Adipocyte (in vitro differentiated cells): Measurements from ENCODE around the gene ERBIN.
"Not testable (repeated sequence)": the region's sequence is repeated elsewhere in the genome, so short reads cannot be mapped to it uniquely, and the experiment has no call there.

ENCODE experiments used
- DNase-seq: peaks from one replicate; pipeline ENCODE4 v3.0.0-alpha.2; 2015; ENCODE audit warnings: low read depth
- H3K27me3 ChIP-seq: replicated peaks from 2 replicates; pipeline ENCODE4 v1.7.0; 2013; ENCODE audit warnings: mild to moderate bottlenecking, low read length, moderate library complexity; ENCODE audit not compliant: control insufficient read depth, insufficient read depth
- H3K36me3 ChIP-seq: 2 replicates; pipeline ENCODE4 v1.7.0; 2013; ENCODE audit warnings: low read length, mild to moderate bottlenecking, moderate library complexity; ENCODE audit not compliant: control insufficient read depth, insufficient read depth, severe bottlenecking
- H3K4me1 ChIP-seq: 2 replicates; pipeline ENCODE4 v1.7.0; 2013; ENCODE audit warnings: mild to moderate bottlenecking, low read length, moderate library complexity; ENCODE audit not compliant: control insufficient read depth, insufficient read depth
- H3K4me3 ChIP-seq: 2 replicates; pipeline ENCODE4 v1.7.0; 2013; ENCODE audit warnings: mild to moderate bottlenecking, low read length, moderate library complexity
- H3K9ac ChIP-seq: 2 replicates; pipeline ENCODE4 v1.7.0; 2013; ENCODE audit warnings: mild to moderate bottlenecking, low read length, moderate library complexity
- H3K9me3 ChIP-seq: 2 replicates; pipeline ENCODE4 v1.7.0; 2013; ENCODE audit warnings: mild to moderate bottlenecking, low read length, moderate library complexity; ENCODE audit not compliant: control insufficient read depth

The ERBIN gene

GRCh38 chr5:65900746-65901145 lies 25.6 kb upstream of the ERBIN start:
- Histone ChIP-seq H3K9me3 (no peaks in the 10 kb centered on the region), H3K4me3 (no peak overlapping the region), H3K27me3 (peaks cover 4% of the 10 kb centered on the region), H3K9ac (no peak overlapping the region), H3K36me3 (no peaks in the 10 kb centered on the region), H3K4me1 (no peaks in the 10 kb centered on the region)
- no peak for DNase-seq

GRCh38 chr5:65902104-65902503 lies 24.3 kb upstream of the ERBIN start:
- H3K9me3 ChIP-seq = no peaks in the 10 kb centered on the region
- H3K36me3 ChIP-seq = no peaks in the 10 kb centered on the region
- no peak for DNase-seq
- no peak overlapping the region for H3K4me3 ChIP-seq
- H3K9ac ChIP-seq = no peak overlapping the region
- no peaks in the 10 kb centered on the region for H3K27me3 ChIP-seq
- H3K4me1 ChIP-seq = peaks cover 4% of the 10 kb centered on the region

- peaks cover 6% of the 10 kb centered on the region for H3K4me1 ChIP-seq
- DNase-seq = no peak
- no peak overlapping the region for H3K9ac ChIP-seq
- H3K9me3 ChIP-seq = no peaks in the 10 kb centered on the region
- no peaks in the 10 kb centered on the region for H3K36me3 ChIP-seq
- no peaks in the 10 kb centered on the region for H3K27me3 ChIP-seq
- no peak overlapping the region for H3K4me3 ChIP-seq
These were observed 22.8 kb upstream of the ERBIN start for GRCh38 chr5:65903581-65903980.

GRCh38 chr5:65906256-65906655 lies 20.1 kb upstream of the ERBIN start:
- Histone ChIP-seq H3K36me3 (no peaks in the 10 kb centered on the region), H3K9me3 (no peaks in the 10 kb centered on the region), H3K9ac (no peak overlapping the region), H3K27me3 (no peaks in the 10 kb centered on the region), H3K4me3 (no peak overlapping the region), H3K4me1 (peaks cover 6% of the 10 kb centered on the region)
- no peak for DNase-seq

GRCh38 chr5:65907135-65907534 lies 19.2 kb upstream of the ERBIN start:
- peaks cover 6% of the 10 kb centered on the region for H3K4me1 ChIP-seq
- H3K9ac ChIP-seq = no peak overlapping the region
- H3K36me3 ChIP-seq = no peaks in the 10 kb centered on the region
- no peak overlapping the region for H3K4me3 ChIP-seq
- no peaks in the 10 kb centered on the region for H3K27me3 ChIP-seq
- peak; percentile 75 for DNase-seq
- H3K9me3 ChIP-seq = no peaks in the 10 kb centered on the region

- no peak for DNase-seq
- Histone ChIP-seq H3K4me3 (no peak overlapping the region), H3K4me1 (peaks cover 12% of the 10 kb centered on the region), H3K36me3 (no peaks in the 10 kb centered on the region), H3K9me3 (no peaks in the 10 kb centered on the region), H3K27me3 (no peaks in the 10 kb centered on the region), H3K9ac (no peak overlapping the region)
These were observed 15.7 kb upstream of the ERBIN start for GRCh38 chr5:65910711-65911110.

GRCh38 chr5:65912311-65912710 lies 14.1 kb upstream of the ERBIN start:
- no peak for DNase-seq
- H3K4me3 ChIP-seq = no peak overlapping the region
- H3K4me1 ChIP-seq = peaks cover 6% of the 10 kb centered on the region
- no peaks in the 10 kb centered on the region for H3K27me3 ChIP-seq
- H3K9ac ChIP-seq = no peak overlapping the region
- H3K36me3 ChIP-seq = no peaks in the 10 kb centered on the region
- H3K9me3 ChIP-seq = no peaks in the 10 kb centered on the region

DNA sequence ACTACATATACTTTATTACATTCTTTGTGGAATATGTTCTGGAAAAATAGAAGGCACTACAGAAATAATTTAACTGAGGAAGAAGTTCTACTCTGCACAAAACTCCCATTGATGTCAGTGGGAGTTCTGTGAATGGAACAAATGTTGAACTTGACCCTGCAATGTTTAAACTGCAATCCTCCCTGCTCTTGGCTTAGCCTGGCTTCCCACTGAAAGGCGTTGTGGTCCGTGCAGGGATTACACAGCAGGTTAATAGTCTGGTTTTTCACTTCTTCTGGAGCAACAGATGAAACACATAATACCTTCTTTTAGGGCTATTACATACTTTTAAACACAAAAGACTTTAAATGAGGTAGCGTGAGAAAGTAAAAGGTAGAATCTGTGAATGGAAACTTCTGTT lies 12.9 kb upstream of the ERBIN start:
- no peak overlapping the region for H3K4me3 ChIP-seq
- peak; percentile 56 for DNase-seq
- peaks cover 6% of the 10 kb centered on the region for H3K4me1 ChIP-seq
- H3K27me3 ChIP-seq = no peaks in the 10 kb centered on the region
- H3K9me3 ChIP-seq = no peaks in the 10 kb centered on the region
- no peak overlapping the region for H3K9ac ChIP-seq
- no peaks in the 10 kb centered on the region for H3K36me3 ChIP-seq

DNA sequence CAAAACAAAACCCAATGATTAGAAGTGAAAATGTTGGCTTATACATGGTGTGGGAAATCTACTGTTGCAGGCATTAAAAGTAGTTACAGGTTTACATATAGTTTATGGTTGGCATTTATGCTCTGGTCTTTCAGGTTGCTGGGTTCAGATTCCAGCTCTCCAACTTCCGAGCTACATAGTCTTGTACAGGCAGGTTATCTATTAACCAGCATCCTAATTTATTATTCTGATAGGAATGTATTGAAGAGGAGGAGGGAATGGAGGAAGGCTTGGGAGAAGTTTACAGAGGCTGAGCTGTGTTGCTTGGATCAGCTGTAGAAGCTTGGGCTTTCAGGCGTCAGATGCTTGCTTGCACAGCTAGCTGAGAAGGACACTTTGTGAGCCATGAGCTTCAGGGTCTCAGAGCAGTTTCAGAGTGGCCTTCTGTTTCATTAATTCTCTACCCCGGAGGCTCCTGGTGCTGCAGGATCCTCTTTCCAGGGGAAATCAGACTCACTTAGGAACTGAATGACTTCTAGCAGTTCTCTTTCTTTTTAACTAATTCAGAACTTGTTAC lies 11.7 kb upstream of the ERBIN start:
- Histone ChIP-seq H3K4me3 (no peak overlapping the region), H3K4me1 (peaks cover 11% of the 10 kb centered on the region), H3K36me3 (no peaks in the 10 kb centered on the region), H3K9me3 (no peaks in the 10 kb centered on the region), H3K9ac (no peak overlapping the region), H3K27me3 (no peaks in the 10 kb centered on the region)
- DNase-seq = no peak

GRCh38 chr5:65915661-65916060 lies 10.7 kb upstream of the ERBIN start:
- H3K4me1 ChIP-seq = peaks cover 15% of the 10 kb centered on the region
- not testable (repeated sequence) for H3K9me3 ChIP-seq, DNase-seq, H3K27me3 ChIP-seq, H3K9ac ChIP-seq, H3K36me3 ChIP-seq, H3K4me3 ChIP-seq

- H3K9me3 ChIP-seq = no peaks in the 10 kb centered on the region
- H3K4me1 ChIP-seq = peaks cover 15% of the 10 kb centered on the region
- H3K36me3 ChIP-seq = no peaks in the 10 kb centered on the region
- H3K9ac ChIP-seq = no peak overlapping the region
- H3K27me3 ChIP-seq = no peaks in the 10 kb centered on the region
- DNase-seq = no peak
- H3K4me3 ChIP-seq = no peak overlapping the region
These were observed 10.3 kb upstream of the ERBIN start for GRCh38 chr5:65916066-65916465.

GRCh38 chr5:65916636-65917035 lies 9.7 kb upstream of the ERBIN start:
- H3K36me3 ChIP-seq = no peaks in the 10 kb centered on the region
- H3K4me1 ChIP-seq = peaks cover 15% of the 10 kb centered on the region
- no peak for DNase-seq
- H3K9me3 ChIP-seq = no peaks in the 10 kb centered on the region
- H3K4me3 ChIP-seq = no peak overlapping the region
- no peaks in the 10 kb centered on the region for H3K27me3 ChIP-seq
- H3K9ac ChIP-seq = no peak overlapping the region
